ENCODE results near the gene CCM2L.

Gene CCM2L

DNA sequence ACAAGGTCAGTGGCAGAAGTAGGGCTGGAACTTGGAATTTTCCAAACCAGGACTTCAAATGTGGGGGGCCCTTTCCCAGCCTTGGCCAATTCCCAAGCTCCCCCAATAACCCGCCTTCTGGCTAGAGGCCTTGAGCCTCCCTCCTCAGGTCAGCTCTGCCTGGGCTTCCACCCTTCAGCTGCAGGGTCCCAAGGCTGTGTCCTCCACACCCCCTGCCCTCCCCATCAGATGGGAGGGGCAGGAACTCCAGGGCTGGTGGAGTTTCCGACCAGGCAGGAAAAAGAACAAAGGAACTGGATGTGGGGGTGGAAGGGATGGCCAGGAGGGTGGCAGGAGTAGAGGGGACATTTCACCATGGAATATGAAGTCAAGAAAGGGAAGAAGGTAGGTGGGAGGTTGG is at the start of gene CCM2L:
CCM2L (plus strand) TSS at position 338 of the 400 bp plus-strand sequence; CDS start at position 355, 17 bp downstream.
- no peak for DNase-seq (ENCODE audit: low read depth)

DNA sequence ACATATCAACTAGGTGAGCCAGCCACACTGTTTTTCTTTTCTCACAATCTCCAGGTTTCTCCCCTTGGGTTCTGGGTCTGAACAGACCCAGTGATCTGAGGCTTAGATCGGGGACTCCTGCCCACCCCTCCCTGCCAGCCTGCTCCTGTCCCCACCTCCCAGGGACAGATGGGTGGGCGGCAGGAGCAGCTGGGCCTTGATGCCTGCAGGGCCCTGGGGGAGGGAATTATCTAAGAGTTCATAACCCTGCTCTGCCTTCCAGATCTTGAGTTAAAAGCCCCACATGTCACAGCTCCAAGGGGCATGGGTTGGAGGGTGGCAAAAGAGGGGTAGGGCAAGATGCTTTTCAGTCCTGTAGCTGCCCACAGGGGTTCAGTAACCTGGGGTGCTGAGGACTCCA is 47.5 kb upstream of the CCM2L start:
- DNase-seq (ENCODE audit: low read depth) = no peak

DNA sequence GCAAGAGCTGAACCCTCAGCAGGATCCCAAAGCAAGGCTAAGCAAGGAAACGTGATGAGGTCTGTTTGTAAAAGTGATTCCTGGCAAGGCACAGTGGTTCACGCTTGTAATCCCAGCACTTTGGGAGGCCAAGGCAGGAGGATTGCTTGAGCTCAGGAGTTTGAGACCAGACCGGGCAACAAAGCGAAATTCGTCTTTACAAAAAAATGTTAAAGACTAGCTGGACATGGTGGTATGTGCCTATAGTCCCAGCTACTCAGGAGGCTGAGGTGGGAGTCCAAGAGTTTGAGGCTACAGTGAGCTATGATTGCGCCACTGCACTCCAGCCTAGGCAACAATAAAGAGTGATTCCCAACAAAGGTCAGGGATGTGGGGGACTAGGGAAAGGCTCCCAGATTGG is 46.3 kb upstream of the CCM2L start:
- no peak for DNase-seq (ENCODE audit: low read depth)

DNA sequence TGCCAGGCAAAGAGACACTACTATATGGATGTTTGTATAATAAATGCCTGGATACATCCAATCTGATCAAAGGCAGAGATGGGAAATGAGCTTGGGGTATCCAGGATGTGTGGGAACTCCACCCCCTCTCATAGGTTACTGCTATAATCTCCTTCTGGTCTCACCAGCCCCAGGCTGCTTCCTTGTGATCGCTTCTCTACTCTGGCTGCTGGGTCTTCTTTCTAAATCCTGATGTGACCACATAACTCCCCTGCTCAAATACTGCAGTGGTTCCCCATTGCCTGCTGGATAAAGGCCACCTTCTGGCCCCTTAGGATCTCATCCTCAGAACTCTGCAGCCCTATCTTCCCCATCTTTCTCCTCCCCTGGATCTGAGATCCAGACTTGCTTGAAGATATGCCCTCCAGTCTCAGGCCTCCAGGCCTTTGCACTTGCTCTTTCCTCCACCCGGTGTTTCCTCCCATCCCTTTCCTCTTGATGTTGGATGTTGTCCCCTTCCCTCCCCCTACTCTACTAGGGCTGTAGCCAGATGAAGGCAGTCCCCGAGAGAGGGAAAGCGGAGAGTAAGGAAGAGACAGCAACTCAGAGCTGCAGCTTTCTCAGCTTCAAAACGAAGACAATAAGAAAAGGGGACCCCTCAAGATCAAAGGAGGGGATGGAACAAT is 43.1 kb upstream of the CCM2L start:
- no peak for DNase-seq (ENCODE audit: low read depth)

DNA sequence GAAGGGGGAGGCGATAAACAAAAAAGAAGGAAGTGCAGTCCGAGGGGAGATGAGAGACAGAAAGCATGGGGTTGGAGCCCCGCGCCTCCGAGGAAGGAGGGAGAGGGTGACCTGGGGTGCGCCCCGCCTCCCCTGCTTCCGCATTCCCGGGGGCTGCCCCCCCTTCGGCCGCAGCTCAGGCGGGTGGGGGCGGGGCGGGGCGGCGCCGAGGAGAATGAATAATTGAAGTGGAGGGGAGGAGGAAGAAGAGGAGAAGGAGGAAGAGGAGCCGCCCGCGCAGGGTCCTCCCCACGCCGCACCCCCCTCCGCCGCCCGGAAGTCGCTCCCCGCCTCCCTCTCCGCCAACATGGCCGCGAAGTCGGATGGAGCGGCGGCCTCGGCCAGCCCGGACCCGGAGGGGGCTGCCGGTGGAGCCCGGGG is 42.4 kb upstream of the CCM2L start, which contains the start of gene XKR7:
XKR7 (plus strand) TSS at position 322 of the 420 bp plus-strand sequence; CDS start at position 347, 25 bp downstream.
- DNase-seq (ENCODE audit: low read depth) = peak; percentile 2

DNA sequence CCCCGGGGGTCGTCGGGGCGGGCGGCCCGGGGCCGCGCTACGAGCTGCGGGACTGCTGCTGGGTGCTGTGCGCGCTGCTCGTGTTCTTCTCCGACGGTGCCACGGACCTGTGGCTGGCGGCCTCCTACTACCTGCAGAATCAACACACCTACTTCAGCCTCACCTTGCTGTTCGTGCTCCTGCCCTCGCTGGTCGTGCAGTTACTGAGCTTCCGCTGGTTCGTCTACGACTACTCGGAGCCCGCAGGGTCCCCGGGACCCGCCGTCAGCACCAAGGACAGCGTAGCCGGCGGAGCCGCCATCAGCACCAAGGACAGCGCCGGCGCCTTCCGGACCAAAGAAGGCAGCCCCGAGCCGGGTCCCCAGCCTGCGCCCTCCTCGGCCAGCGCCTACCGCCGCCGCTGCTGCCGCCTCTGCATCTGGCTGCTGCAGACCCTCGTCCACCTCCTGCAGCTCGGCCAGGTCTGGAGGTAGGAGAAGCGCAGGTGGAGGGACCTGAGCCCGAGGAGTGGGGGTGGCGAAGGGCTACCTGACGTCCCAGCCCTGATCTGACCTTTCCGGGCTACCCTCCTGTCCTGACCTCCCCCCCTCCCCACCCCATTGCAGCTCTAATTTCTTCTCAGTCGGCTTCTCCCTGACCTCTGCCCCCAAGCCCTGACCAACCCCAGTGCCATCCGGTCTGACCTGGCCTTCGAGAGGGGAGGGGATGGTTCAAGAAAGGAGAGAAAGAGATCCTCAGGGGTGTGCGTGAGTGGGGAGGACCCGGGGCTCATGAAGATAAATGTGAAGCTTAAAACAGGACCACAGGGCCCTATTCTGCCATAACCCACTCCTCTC is 41.7 kb upstream of the CCM2L start:
- DNase-seq (ENCODE audit: low read depth) = peak; percentile 49

DNA sequence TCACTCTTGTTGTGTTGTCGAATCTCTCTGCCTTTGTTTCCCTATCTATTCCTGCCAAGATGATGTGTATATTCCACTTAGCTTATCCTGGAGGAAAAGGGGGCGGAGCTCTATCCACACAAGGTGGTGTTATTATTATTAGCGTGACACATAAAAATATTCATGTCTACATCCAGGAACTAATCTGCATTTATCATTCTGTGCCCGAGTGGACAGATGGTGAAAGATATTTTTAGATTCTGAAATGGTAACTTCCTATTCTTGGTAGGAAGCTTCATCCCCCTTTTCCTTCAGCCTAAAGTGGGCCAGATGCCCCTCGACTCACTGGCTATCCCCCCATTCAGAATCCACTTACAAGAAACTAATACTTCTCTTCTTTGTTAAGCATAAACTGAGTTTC is 40.2 kb upstream of the CCM2L start:
- no peak for DNase-seq (ENCODE audit: low read depth)

GRCh38 chr20:31972471-31973021 is 37.7 kb upstream of the CCM2L start:
- DNase-seq (ENCODE audit: low read depth) = no peak

- no peak for DNase-seq (ENCODE audit: low read depth)
These were observed 35.9 kb upstream of the CCM2L start for GRCh38 chr20:31974296-31974695.

- DNase-seq (ENCODE audit: low read depth) = no peak
These were observed 35.2 kb upstream of the CCM2L start for GRCh38 chr20:31974951-31975487.

- DNase-seq (ENCODE audit: low read depth) = no peak
These were observed 34.4 kb upstream of the CCM2L start for GRCh38 chr20:31975874-31976273.

GRCh38 chr20:31977080-31977479 is 33.2 kb upstream of the CCM2L start:
- no peak for DNase-seq (ENCODE audit: low read depth)

GRCh38 chr20:31979713-31980426 is 30.4 kb upstream of the CCM2L start:
- no peak for DNase-seq (ENCODE audit: low read depth)

DNA sequence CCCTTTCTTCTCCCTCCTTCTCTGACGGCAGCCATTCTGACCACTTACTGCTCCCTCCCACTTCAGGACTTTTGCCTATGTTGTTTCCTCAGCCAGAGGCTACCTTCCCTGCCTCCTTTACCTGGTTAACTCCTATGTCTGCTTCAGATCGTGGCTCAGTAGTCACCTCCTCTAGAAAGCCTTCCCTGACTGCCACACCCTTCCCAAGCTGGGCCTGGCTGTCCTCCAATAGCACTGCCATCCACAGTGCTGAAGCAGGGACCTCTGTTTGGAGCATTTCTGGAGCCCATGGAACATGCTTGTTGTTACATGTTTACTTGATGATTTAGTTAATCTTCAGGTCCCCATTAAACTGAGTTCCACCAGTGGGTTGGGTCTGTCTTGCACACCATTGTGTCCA is 28.5 kb upstream of the CCM2L start:
- no peak for DNase-seq (ENCODE audit: low read depth)

DNA sequence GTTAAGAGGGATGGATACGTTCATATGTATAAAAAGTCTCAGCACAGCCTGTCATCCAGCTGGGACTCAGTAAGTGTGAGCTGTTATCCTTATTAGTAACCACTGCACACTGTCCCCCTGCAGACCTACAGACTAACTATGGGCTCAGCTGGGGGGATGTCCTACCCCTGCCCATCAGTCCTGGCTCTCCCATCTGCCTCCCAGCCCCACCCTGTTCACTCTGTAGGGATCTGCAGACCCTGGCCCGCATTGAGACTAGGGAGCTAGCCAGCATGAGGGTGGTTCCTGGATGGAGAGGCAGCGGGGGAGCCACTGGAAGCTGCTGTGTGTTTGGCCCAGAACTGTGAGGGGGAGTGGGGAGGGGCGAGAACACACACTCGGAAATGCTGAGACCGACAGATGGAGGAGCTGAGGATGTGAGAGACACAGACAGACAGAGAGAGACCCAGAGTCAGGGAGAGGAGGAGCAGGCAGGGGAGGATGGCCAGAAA is 25.2 kb upstream of the CCM2L start:
- DNase-seq (ENCODE audit: low read depth) = no peak

GRCh38 chr20:31987744-31988143 is 22.5 kb upstream of the CCM2L start:
- DNase-seq (ENCODE audit: low read depth) = no peak

GRCh38 chr20:31988430-31989015 is 21.7 kb upstream of the CCM2L start:
- no peak for DNase-seq (ENCODE audit: low read depth)

DNA sequence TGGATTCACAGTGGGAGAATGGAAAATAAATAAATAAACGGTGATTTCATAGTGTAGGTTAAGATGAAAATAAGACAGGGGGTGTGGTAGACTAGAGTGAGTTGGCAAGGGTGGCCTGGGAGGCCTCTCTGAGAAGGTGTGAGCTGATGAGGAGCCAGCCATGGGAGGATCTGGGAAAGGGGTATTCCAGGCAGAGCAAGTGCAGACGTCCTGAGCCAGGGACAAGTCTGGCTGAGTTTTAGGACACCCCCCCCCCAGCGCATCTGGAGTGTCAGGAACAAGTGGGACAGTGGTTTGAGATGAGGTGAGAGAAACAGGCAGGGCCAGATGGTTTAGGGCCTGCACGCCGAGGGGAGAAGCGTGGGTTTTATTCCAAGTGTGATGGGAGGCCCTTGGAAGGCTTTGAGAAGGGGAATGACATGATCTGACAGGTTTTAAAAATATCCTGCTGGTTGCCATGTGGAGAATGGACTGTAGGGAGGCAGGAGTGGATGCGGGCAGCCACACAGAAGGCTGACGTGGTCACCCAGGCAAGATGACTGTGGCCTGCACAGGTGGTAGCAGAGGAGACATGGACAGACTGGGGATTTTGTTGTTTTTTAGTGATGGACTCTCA is 21.1 kb upstream of the CCM2L start:
- DNase-seq (ENCODE audit: low read depth) = no peak

GRCh38 chr20:31990641-31991338 is 19.4 kb upstream of the CCM2L start:
- no peak for DNase-seq (ENCODE audit: low read depth)

- no peak for DNase-seq (ENCODE audit: low read depth)
These were observed 18.9 kb upstream of the CCM2L start for GRCh38 chr20:31991339-31991705.

GRCh38 chr20:31992086-31992485 is 18.2 kb upstream of the CCM2L start:
- DNase-seq (ENCODE audit: low read depth) = no peak

All from stimulated activated CD4-positive, alpha-beta T cell treated with anti-CD3 and anti-CD28 coated beads, Interleukin-2, amount 100 ng/mL, for 4 hours (primary cell).